Measurements from ENCODE around the gene PCDHB14.
"Not testable (repeated sequence)": the region's sequence is repeated elsewhere in the genome, so short reads cannot be mapped to it uniquely, and the experiment has no call there.

DNA sequence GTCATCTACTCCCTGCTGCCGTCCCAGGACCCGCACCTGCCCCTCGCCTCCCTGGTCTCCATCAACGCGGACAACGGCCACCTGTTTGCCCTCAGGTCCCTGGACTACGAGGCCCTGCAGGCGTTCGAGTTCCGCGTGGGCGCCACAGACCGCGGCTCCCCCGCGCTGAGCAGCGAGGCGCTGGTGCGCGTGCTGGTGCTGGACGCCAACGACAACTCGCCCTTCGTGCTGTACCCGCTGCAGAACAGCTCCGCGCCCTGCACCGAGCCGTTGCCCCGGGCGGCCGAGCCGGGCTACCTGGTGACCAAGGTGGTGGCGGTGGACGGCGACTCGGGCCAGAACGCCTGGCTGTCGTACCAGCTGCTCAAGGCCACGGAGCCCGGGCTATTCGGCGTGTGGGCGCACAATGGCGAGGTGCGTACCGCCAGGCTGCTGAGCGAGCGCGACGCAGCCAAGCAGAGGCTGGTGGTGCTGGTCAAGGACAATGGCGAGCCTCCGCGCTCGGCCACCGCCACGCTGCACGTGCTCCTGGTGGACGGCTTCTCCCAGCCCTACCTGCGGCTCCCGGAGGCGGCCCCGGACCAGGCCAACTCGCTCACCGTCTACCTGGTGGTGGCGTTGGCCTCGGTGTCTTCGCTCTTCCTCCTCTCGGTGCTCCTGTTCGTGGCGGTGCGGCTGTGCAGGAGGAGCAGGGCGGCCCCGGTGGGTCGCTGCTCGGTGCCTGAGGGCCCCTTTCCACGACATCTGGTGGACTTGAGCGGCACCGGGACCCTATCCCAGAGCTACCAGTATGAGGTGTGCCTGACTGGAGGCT is 48.6 kb upstream of the PCDHB14 start:
- TF ChIP-seq, protein P1, sequence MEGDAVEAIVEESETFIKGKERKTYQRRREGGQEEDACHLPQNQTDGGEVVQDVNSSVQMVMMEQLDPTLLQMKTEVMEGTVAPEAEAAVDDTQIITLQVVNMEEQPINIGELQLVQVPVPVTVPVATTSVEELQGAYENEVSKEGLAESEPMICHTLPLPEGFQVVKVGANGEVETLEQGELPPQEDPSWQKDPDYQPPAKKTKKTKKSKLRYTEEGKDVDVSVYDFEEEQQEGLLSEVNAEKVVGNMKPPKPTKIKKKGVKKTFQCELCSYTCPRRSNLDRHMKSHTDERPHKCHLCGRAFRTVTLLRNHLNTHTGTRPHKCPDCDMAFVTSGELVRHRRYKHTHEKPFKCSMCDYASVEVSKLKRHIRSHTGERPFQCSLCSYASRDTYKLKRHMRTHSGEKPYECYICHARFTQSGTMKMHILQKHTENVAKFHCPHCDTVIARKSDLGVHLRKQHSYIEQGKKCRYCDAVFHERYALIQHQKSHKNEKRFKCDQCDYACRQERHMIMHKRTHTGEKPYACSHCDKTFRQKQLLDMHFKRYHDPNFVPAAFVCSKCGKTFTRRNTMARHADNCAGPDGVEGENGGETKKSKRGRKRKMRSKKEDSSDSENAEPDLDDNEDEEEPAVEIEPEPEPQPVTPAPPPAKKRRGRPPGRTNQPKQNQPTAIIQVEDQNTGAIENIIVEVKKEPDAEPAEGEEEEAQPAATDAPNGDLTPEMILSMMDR (IDR thresholded peaks at IDR 0.05; ENCODE audit: low read length): not testable (repeated sequence)
- TF ChIP-seq EZH2 (optimal IDR thresholded peaks at IDR 0.05; ENCODE audit: low read depth, low read length): not testable (repeated sequence)
